ENCODE results near the gene IL3. TPM values are rescaled to one million over a fixed set of nuclear protein-coding genes. Genes with fewer than 3 reads are reported as not detected.

The IL3 gene
- total and polyA plus RNA-seq, 2 experiments from 2014 or later, result not detected

DNA sequence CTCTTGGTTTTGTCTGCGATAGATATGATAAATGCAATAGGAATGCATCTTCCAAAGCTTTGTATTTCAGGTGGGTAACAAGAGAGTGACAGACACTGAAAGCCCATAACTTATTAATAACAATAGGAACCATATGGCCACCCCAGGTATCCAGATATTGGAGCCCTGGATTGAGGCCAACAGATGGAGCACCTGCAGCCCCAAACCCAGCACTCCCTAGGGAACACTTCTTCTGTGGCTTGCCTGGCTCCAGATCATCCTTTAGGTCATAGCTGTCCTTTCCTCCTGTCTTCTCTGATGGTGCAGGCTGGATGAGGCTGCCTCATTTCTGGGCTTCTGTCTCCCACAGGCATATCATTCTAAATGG is 5.0 kb upstream of the IL3 start (continued):
- TF ChIP-seq, protein P1, sequence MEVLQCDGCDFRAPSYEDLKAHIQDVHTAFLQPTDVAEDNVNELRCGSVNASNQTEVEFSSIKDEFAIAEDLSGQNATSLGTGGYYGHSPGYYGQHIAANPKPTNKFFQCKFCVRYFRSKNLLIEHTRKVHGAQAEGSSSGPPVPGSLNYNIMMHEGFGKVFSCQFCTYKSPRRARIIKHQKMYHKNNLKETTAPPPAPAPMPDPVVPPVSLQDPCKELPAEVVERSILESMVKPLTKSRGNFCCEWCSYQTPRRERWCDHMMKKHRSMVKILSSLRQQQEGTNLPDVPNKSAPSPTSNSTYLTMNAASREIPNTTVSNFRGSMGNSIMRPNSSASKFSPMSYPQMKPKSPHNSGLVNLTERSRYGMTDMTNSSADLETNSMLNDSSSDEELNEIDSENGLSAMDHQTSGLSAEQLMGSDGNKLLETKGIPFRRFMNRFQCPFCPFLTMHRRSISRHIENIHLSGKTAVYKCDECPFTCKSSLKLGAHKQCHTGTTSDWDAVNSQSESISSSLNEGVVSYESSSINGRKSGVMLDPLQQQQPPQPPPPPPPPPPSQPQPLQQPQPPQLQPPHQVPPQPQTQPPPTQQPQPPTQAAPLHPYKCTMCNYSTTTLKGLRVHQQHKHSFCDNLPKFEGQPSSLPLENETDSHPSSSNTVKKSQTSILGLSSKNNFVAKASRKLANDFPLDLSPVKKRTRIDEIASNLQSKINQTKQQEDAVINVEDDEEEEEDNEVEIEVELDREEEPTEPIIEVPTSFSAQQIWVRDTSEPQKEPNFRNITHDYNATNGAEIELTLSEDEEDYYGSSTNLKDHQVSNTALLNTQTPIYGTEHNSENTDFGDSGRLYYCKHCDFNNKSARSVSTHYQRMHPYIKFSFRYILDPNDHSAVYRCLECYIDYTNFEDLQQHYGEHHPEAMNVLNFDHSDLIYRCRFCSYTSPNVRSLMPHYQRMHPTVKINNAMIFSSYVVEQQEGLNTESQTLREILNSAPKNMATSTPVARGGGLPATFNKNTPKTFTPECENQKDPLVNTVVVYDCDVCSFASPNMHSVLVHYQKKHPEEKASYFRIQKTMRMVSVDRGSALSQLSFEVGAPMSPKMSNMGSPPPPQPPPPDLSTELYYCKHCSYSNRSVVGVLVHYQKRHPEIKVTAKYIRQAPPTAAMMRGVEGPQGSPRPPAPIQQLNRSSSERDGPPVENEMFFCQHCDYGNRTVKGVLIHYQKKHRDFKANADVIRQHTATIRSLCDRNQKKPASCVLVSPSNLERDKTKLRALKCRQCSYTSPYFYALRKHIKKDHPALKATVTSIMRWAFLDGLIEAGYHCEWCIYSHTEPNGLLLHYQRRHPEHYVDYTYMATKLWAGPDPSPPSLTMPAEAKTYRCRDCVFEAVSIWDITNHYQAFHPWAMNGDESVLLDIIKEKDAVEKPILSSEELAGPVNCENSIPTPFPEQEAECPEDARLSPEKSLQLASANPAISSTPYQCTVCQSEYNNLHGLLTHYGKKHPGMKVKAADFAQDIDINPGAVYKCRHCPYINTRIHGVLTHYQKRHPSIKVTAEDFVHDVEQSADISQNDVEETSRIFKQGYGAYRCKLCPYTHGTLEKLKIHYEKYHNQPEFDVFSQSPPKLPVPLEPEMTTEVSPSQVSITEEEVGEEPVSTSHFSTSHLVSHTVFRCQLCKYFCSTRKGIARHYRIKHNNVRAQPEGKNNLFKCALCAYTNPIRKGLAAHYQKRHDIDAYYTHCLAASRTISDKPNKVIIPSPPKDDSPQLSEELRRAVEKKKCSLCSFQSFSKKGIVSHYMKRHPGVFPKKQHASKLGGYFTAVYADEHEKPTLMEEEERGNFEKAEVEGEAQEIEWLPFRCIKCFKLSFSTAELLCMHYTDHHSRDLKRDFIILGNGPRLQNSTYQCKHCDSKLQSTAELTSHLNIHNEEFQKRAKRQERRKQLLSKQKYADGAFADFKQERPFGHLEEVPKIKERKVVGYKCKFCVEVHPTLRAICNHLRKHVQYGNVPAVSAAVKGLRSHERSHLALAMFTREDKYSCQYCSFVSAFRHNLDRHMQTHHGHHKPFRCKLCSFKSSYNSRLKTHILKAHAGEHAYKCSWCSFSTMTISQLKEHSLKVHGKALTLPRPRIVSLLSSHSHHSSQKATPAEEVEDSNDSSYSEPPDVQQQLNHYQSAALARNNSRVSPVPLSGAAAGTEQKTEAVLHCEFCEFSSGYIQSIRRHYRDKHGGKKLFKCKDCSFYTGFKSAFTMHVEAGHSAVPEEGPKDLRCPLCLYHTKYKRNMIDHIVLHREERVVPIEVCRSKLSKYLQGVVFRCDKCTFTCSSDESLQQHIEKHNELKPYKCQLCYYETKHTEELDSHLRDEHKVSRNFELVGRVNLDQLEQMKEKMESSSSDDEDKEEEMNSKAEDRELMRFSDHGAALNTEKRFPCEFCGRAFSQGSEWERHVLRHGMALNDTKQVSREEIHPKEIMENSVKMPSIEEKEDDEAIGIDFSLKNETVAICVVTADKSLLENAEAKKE (CRISPR knock-in tag; IDR thresholded peaks at IDR 0.05), result no peak
- no peak for TF ChIP-seq ZNF114 (CRISPR knock-in tag; IDR thresholded peaks at IDR 0.05)
- TF ChIP-seq, protein P2, sequence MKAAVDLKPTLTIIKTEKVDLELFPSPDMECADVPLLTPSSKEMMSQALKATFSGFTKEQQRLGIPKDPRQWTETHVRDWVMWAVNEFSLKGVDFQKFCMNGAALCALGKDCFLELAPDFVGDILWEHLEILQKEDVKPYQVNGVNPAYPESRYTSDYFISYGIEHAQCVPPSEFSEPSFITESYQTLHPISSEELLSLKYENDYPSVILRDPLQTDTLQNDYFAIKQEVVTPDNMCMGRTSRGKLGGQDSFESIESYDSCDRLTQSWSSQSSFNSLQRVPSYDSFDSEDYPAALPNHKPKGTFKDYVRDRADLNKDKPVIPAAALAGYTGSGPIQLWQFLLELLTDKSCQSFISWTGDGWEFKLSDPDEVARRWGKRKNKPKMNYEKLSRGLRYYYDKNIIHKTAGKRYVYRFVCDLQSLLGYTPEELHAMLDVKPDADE (IDR thresholded peaks at IDR 0.05), result no peak

- DNase-seq (ENCODE audit: low spot score) (no peak), ATAC-seq (no peak)
- Mint-ChIP-seq H3K9me3 (no peaks in the 10 kb centered on the region), H3K27ac (no peak overlapping the region), H3K4me1 (peaks cover 7% of the 10 kb centered on the region), H3K4me3 (no peak overlapping the region), H3K36me3 (ENCODE audit: low read depth) (no peaks in the 10 kb centered on the region), H3K27me3 (ENCODE audit: insufficient read depth, low read depth, poor library complexity) (peaks cover 5% of the 10 kb centered on the region)
- Histone ChIP-seq H3K27me3 (ENCODE audit: insufficient read depth) (no peaks in the 10 kb centered on the region), H2AFZ (no peak overlapping the region), H3K9me2 (ENCODE audit: insufficient read depth) (no peaks in the 10 kb centered on the region; the same call in 1 of the 2 replicates), H3K79me2 (replicated peaks; ENCODE audit: insufficient read depth) (no peaks in the 10 kb centered on the region), H3K27ac (ENCODE audit: low read depth) (no peak overlapping the region), H3K4me1 (ENCODE audit: insufficient read depth) (no peaks in the 10 kb centered on the region), H3K4me3 (no peak overlapping the region), H3K36me3 (ENCODE audit: insufficient read depth) (no peaks in the 10 kb centered on the region), H4K20me1 (replicated peaks; ENCODE audit: insufficient read depth) (no peaks in the 10 kb centered on the region), H3K4me2 (no peak overlapping the region), H3F3A (replicated peaks; ENCODE audit: low read depth) (no peaks in the 10 kb centered on the region)
- TF ChIP-seq JUNB (IDR thresholded peaks at IDR 0.05; ENCODE audit: unreplicated experiment), result no peak
- TF ChIP-seq EZH2 (IDR thresholded peaks at IDR 0.05; ENCODE audit: low read depth, unreplicated experiment), result no peak
- no peak for TF ChIP-seq CREB1 (CRISPR knock-in tag; IDR thresholded peaks at IDR 0.05; ENCODE audit: low read depth)
- TF ChIP-seq, protein P1 (CRISPR knock-in tag; IDR thresholded peaks at IDR 0.05), result no peak
- TF ChIP-seq POLR2AphosphoS5 (IDR thresholded peaks at IDR 0.05; ENCODE audit: low read depth), result no peak
Measured at GRCh38 chr5:132055808-132056609, 4.4 kb upstream of the IL3 start.

Measured in GM23338 (cell line).